ENCODE data around the gene DUSP28.

DNA sequence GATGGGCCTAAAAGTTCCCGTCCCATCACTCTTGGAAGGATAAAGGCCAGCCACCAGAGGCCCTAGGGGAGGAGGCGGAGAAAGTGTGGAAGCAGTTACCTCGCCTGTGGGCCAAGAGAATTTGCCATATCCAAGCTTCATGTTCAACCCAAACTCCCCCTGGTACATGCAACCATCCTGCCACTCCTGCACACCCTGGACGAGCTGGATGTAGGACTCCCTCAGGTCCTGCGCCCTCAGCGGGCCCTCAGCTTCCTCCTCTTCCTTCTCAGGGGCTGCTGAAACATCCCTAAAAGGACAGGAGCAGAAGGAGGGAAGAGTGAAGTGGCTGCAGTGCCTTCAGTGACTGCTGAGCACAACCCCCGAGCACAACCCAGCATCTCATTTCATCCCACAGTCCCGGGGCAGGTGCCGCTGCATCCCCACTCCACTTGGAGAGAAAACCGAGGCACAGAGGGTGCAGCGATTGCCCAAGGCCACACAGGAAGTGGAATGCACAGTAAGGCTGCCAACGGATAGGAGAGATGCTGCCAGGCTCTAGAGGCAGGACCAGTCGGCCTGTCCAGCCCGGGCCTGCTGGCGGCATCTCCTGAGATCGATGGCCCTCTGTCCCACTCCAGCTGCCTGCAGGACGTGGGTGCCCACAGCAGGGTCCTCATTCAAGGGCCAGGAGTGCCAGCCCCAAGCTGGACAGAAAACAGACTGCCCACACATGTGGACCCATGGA is 5.2 kb upstream of the DUSP28 start:
- TF ChIP-seq ZNF138 (tag by site-specific recombination; IDR thresholded peaks at IDR 0.05; ENCODE audit: borderline replicate concordance): no peak
- no peak for TF ChIP-seq ZNF37A (tag by site-specific recombination; IDR thresholded peaks at IDR 0.05)
- TF ChIP-seq GLIS2 (tag by site-specific recombination; IDR thresholded peaks at IDR 0.05): no peak
- TF ChIP-seq ATF2 (tag by site-specific recombination; IDR thresholded peaks at IDR 0.05; ENCODE audit: low read depth): no peak
- no peak for TF ChIP-seq ZNF629 (tag by site-specific recombination; IDR thresholded peaks at IDR 0.05)

Data from HEK293 (cell line).